Mesenchymal stem cell (in vitro differentiated cells and primary cell): ENCODE data around the gene MYO1A.

Source experiments
- DNase-seq: peaks from one replicate; pipeline ENCODE4 v3.0.0-alpha.2; 2013
- H2AFZ ChIP-seq: one replicate; pipeline ENCODE4 v1.6.1; 2013; ENCODE audit warnings: low read depth, mild to moderate bottlenecking, control low read depth, inconsistent platforms, low read length, moderate library complexity
- H2AK5ac ChIP-seq: 2 replicates; pipeline ENCODE4 v1.6.1; 2013; ENCODE audit warnings: low read length, moderate library complexity, mild to moderate bottlenecking, inconsistent platforms; ENCODE audit not compliant: severe bottlenecking
- H2BK120ac ChIP-seq: one replicate; pipeline ENCODE4 v1.6.1; 2013; ENCODE audit warnings: low read depth, mild to moderate bottlenecking, inconsistent platforms, low read length, moderate library complexity
- H2BK12ac ChIP-seq, 2 experiments: one replicate each; pipeline ENCODE4 v1.6.1; 2013; ENCODE audit warnings: inconsistent platforms in 2 of 2, low read length in 2 of 2, mild to moderate bottlenecking in 2 of 2, moderate library complexity in 2 of 2, control low read depth in 1 of 2
- H2BK15ac ChIP-seq: one replicate; pipeline ENCODE4 v1.6.1; 2013; ENCODE audit warnings: mild to moderate bottlenecking, low read depth, inconsistent platforms; ENCODE audit not compliant: poor library complexity, severe bottlenecking
- H2BK5ac ChIP-seq: 2 replicates; pipeline ENCODE4 v1.6.1; 2013; ENCODE audit warnings: low read depth, mild to moderate bottlenecking, low read length, control low read depth, inconsistent platforms; ENCODE audit not compliant: poor library complexity, severe bottlenecking
- H3K14ac ChIP-seq, 2 experiments: one replicate each; pipeline ENCODE4 v1.6.1; 2013; ENCODE audit warnings: inconsistent platforms in 2 of 2, low read length in 2 of 2, control low read depth in 1 of 2, mild to moderate bottlenecking in 1 of 2, moderate library complexity in 1 of 2
- H3K18ac ChIP-seq, 2 experiments: one replicate each; pipeline ENCODE4 v1.6.1; 2013; ENCODE audit warnings: inconsistent platforms in 2 of 2, low read length in 2 of 2, control low read depth in 1 of 2, low read depth in 1 of 2, mild to moderate bottlenecking in 1 of 2
- H3K23ac ChIP-seq, 2 experiments: one replicate each; pipeline ENCODE4 v1.6.1; 2013; ENCODE audit warnings: inconsistent platforms in 2 of 2, low read length in 2 of 2, mild to moderate bottlenecking in 2 of 2, moderate library complexity in 2 of 2, control low read depth in 1 of 2
- H3K27ac ChIP-seq: 2 replicates; pipeline ENCODE4 v1.5.1; 2013; ENCODE audit warnings: mild to moderate bottlenecking, moderate library complexity, low read length, control low read depth, inconsistent platforms; ENCODE audit not compliant: poor library complexity, severe bottlenecking
- H3K27me3 ChIP-seq, 2 experiments: 2 replicates each; pipeline versions ENCODE4 v1.6.1 to v1.7.0; 2013; ENCODE audit warnings: low read length in 2 of 2, mild to moderate bottlenecking in 2 of 2, moderate library complexity in 2 of 2, control low read depth in 1 of 2, inconsistent platforms in 1 of 2; ENCODE audit not compliant: control insufficient read depth in 1 of 2, insufficient read depth in 1 of 2
- H3K36me3 ChIP-seq, 2 experiments: 2 replicates each; pipeline versions ENCODE4 v1.6.1 to v1.7.0; 2013; ENCODE audit warnings: low read length in 2 of 2, control low read depth in 1 of 2, inconsistent platforms in 1 of 2, low read depth in 1 of 2, mild to moderate bottlenecking in 1 of 2; ENCODE audit not compliant: insufficient read depth in 2 of 2, control insufficient read depth in 1 of 2
- H3K4ac ChIP-seq, 2 experiments: one replicate each; pipeline ENCODE4 v1.6.1; 2013; ENCODE audit warnings: inconsistent platforms in 2 of 2, low read length in 2 of 2, mild to moderate bottlenecking in 2 of 2, moderate library complexity in 2 of 2, control low read depth in 1 of 2, low read depth in 1 of 2
- H3K4me1 ChIP-seq: 2 replicates; pipeline ENCODE4 v1.6.1; 2013; ENCODE audit warnings: low read depth, low read length, control low read depth; ENCODE audit not compliant: control insufficient read depth, insufficient read depth
- H3K4me2 ChIP-seq: 2 replicates; pipeline ENCODE4 v1.6.1; 2013; ENCODE audit warnings: low read length, mild to moderate bottlenecking, inconsistent platforms; ENCODE audit not compliant: poor library complexity, severe bottlenecking
- H3K4me3 ChIP-seq, 2 experiments: 2 replicates each; pipeline versions ENCODE4 v1.5.1 to v1.7.0; 2013; ENCODE audit warnings: low read length in 2 of 2, mild to moderate bottlenecking in 2 of 2, control low read depth in 1 of 2, low read depth in 1 of 2; ENCODE audit not compliant: insufficient read depth in 1 of 2
- H3K79me1 ChIP-seq: replicated peaks from 2 replicates; pipeline ENCODE4 v1.6.1; 2013; ENCODE audit warnings: mild to moderate bottlenecking, control low read depth, low read length, inconsistent platforms; ENCODE audit not compliant: poor library complexity, severe bottlenecking
- H3K9ac ChIP-seq: 2 replicates; pipeline ENCODE4 v1.7.0; 2013; ENCODE audit warnings: mild to moderate bottlenecking, low read length, moderate library complexity
- H3K9me3 ChIP-seq: 2 replicates; pipeline ENCODE4 v1.7.0; 2013; ENCODE audit warnings: mild to moderate bottlenecking, low read length; ENCODE audit not compliant: control insufficient read depth
- H4K8ac ChIP-seq: one replicate; pipeline ENCODE4 v1.6.1; 2013; ENCODE audit warnings: inconsistent platforms, mild to moderate bottlenecking, low read length, moderate library complexity
- H4K91ac ChIP-seq: one replicate; pipeline ENCODE4 v1.6.1; 2013; ENCODE audit warnings: mild to moderate bottlenecking, low read length, inconsistent platforms
- WGBS: methylation state at CpG from one replicate; pipeline ENCODE4 v1.1.7; 2013; ENCODE audit warnings: mixed read lengths; 5-methylcytosine and 5-hydroxymethylcytosine counted together

MYO1A gene

DNA sequence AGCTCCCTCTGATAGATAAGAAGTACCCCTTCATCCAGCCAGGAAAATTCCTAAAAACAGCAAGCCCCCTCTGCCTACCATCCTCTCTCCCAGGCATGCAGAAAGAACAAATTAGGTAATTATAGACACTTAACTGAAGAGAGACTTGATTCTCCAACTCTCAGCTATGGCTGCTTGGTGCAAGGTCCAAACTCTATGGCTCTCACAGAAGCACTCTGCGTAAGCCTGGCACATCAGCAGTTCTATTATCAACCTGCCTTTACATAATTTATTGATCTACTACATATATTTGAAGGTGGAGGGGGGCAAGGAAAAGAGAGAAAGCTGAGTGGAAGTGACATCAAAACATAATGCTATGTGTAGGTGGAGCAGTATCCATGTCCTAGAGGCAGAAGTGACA, 1.1 kb upstream of the MYO1A start:
- H4K8ac ChIP-seq: no peak overlapping the region
- H3K79me1 ChIP-seq: no peaks in the 10 kb centered on the region
- H3K27me3 ChIP-seq: peaks cover 17 to 55% of the 10 kb centered on the region in 2 experiments
- no peak overlapping the region for H3K4ac ChIP-seq
- H2AK5ac ChIP-seq: no peak overlapping the region
- peaks cover 0 to 3% of the 10 kb centered on the region in 2 experiments for H3K36me3 ChIP-seq
- no peak overlapping the region for H3K9ac ChIP-seq
- H2AFZ ChIP-seq: no peak overlapping the region
- WGBS: no CpG with 5 or more reads among the region's 1 CpG
- H3K14ac ChIP-seq: no peak overlapping the region
- H2BK5ac ChIP-seq: no peak overlapping the region
- H3K4me2 ChIP-seq: no peak overlapping the region
- no peak for DNase-seq
- no peaks in the 10 kb centered on the region for H3K9me3 ChIP-seq
- no peak overlapping the region for H3K18ac ChIP-seq
- H2BK12ac ChIP-seq: no peak overlapping the region
- no peak overlapping the region for H3K23ac ChIP-seq
- no peak overlapping the region for H3K27ac ChIP-seq
- no peak overlapping the region for H3K4me3 ChIP-seq
- peaks cover 6% of the 10 kb centered on the region for H3K4me1 ChIP-seq
- H2BK120ac ChIP-seq: no peak overlapping the region
- no peak overlapping the region for H2BK15ac ChIP-seq
- no peak overlapping the region for H4K91ac ChIP-seq

DNA sequence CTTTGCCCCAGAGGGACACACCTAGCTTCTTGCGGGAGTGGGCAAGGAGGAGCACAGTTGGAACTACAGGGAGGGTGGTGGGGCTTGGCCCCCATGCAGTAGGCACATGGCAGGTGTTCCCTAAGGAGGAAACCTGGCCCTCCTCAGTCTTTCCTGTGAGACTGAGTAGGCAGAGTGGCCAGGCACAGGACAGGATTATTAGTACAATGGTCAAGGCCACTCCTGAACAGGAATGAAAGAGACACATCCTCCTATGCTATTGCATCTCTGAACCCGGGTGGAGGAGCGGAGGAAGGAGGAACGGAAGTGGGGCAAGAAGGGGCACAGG, 846 bp downstream of the MYO1A start:
- H3K27me3 ChIP-seq: peaks cover 27 to 74% of the 10 kb centered on the region in 2 experiments
- H3K36me3 ChIP-seq: no peaks in the 10 kb centered on the region
- H2BK5ac ChIP-seq: no peak overlapping the region
- no peak overlapping the region for H3K18ac ChIP-seq
- no peak overlapping the region for H2AFZ ChIP-seq
- no peak overlapping the region for H3K9ac ChIP-seq
- H3K4me2 ChIP-seq: no peak overlapping the region
- no peak for DNase-seq
- no peak overlapping the region for H4K8ac ChIP-seq
- no peak overlapping the region for H3K4ac ChIP-seq
- no peak overlapping the region for H3K23ac ChIP-seq
- H3K27ac ChIP-seq: no peak overlapping the region
- no peaks in the 10 kb centered on the region for H3K9me3 ChIP-seq
- no peak overlapping the region for H2BK15ac ChIP-seq
- no peak overlapping the region for H2AK5ac ChIP-seq
- H3K79me1 ChIP-seq: no peaks in the 10 kb centered on the region
- H4K91ac ChIP-seq: no peak overlapping the region
- no peak overlapping the region for H3K14ac ChIP-seq
- 100% methylated on average over 4 of the region's 4 CpGs for WGBS
- no peak overlapping the region for H2BK120ac ChIP-seq
- H3K4me3 ChIP-seq: no peak overlapping the region
- H3K4me1 ChIP-seq: peaks cover 6% of the 10 kb centered on the region
- H2BK12ac ChIP-seq: no peak overlapping the region

DNA sequence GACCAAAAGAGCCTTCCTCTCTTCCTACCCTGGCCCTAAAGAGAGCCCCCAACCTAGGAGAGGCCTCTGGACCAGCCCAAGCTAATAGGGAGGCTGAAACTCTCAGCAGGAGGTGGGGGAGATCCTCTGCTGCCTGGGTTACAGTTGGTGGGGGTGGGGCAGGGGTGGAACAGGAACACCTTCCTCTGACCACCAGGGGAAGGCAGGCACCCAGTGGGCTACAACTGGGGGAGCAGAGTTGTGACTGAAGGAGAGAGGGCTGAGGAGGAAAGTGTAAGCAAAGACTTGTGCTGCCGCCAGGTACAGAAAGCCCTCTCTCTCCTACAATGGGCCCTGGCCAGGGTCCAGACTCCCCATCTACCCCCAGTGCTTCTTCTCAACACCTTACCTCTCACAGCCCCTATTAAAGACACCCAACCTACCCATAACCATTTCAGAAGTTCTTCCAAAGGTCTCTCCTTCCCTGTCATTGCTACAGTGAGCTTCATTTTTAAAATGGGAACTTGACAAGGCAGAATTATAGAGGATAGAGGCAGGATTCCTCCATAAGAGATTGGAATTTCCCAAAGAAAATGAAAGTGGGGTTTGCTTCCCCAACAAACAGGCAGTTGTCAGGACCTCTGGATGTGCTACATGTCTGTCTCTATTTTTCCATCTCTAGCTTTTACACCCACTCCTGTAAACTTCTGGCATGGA, 1.4 kb downstream of the MYO1A start:
- H3K18ac ChIP-seq: no peak overlapping the region
- H3K9me3 ChIP-seq: no peaks in the 10 kb centered on the region
- no peak overlapping the region for H2BK5ac ChIP-seq
- H3K4me1 ChIP-seq: peaks cover 6% of the 10 kb centered on the region
- no peak overlapping the region for H2BK12ac ChIP-seq
- DNase-seq: no peak
- H3K36me3 ChIP-seq: no peaks in the 10 kb centered on the region
- H3K14ac ChIP-seq: no peak overlapping the region
- WGBS: 90% methylated on average over 1 of the region's 1 CpG
- no peak overlapping the region for H3K4ac ChIP-seq
- H3K4me3 ChIP-seq: no peak overlapping the region
- no peak overlapping the region for H3K27ac ChIP-seq
- H3K23ac ChIP-seq: no peak overlapping the region
- H3K9ac ChIP-seq: no peak overlapping the region
- no peak overlapping the region for H2BK120ac ChIP-seq
- H3K27me3 ChIP-seq: peaks cover 32 to 79% of the 10 kb centered on the region in 2 experiments
- no peak overlapping the region for H2AK5ac ChIP-seq
- no peak overlapping the region for H2BK15ac ChIP-seq
- H4K91ac ChIP-seq: no peak overlapping the region
- no peak overlapping the region for H2AFZ ChIP-seq
- H4K8ac ChIP-seq: no peak overlapping the region
- no peaks in the 10 kb centered on the region for H3K79me1 ChIP-seq
- no peak overlapping the region for H3K4me2 ChIP-seq

DNA sequence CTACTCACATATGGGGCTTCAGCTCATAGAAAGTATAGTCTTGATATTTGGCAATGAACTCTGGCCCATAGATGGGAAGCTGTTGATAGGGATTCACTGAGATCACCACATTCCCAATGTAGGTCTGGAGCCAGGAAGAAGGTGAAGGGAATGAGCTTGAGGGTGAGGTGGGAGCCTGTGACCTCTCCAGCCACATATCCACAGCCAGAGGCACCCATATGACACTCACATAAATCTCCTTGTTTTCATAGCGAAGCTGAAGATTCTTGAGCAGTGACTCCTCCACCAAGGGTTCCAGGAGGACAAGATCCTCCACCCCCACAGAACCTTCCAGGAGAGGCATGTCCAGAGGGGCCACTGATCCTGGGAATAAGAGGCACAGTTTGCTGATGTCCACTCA, 1.9 kb downstream of the MYO1A start:
- no peak overlapping the region for H4K91ac ChIP-seq
- H3K14ac ChIP-seq: no peak overlapping the region
- no peak overlapping the region for H3K4me3 ChIP-seq
- H2BK15ac ChIP-seq: no peak overlapping the region
- no peak overlapping the region for H2AK5ac ChIP-seq
- H3K23ac ChIP-seq: no peak overlapping the region
- no peak overlapping the region for H2BK12ac ChIP-seq
- DNase-seq: no peak
- peaks cover 6% of the 10 kb centered on the region for H3K4me1 ChIP-seq
- no peak overlapping the region for H3K4ac ChIP-seq
- no peak overlapping the region for H2BK5ac ChIP-seq
- no peaks in the 10 kb centered on the region for H3K9me3 ChIP-seq
- peaks cover 38 to 85% of the 10 kb centered on the region in 2 experiments for H3K27me3 ChIP-seq
- no peak overlapping the region for H3K18ac ChIP-seq
- H3K79me1 ChIP-seq: no peaks in the 10 kb centered on the region
- H2BK120ac ChIP-seq: no peak overlapping the region
- no peak overlapping the region for H3K4me2 ChIP-seq
- H3K36me3 ChIP-seq: no peaks in the 10 kb centered on the region
- H3K27ac ChIP-seq: no peak overlapping the region
- no peak overlapping the region for H2AFZ ChIP-seq
- H4K8ac ChIP-seq: no peak overlapping the region
- 8% methylated on average over 1 of the region's 1 CpG for WGBS
- H3K9ac ChIP-seq: no peak overlapping the region
